Daoy (cell line): ENCODE measurements around the gene IL18R1. TPM values are rescaled to one million over a fixed set of nuclear protein-coding genes. Genes with fewer than 3 reads are reported as not detected.

Source experiments
- DNase-seq: peaks from one replicate; pipeline ENCODE4 v3.0.0-alpha.2; 2015; ENCODE audit warnings: low read depth
- total RNA-seq: library from RNA; depleted of rRNA; stranded (reverse); fragments of >200 nt; shearing (Covaris generic); gene quantifications from 2 replicates; pipeline ENCODE4 v1.2.3, GENCODE V29; 2014

Gene IL18R1
- total RNA-seq, 1 experiment from 2014 or later: 7.0 TPM

DNA sequence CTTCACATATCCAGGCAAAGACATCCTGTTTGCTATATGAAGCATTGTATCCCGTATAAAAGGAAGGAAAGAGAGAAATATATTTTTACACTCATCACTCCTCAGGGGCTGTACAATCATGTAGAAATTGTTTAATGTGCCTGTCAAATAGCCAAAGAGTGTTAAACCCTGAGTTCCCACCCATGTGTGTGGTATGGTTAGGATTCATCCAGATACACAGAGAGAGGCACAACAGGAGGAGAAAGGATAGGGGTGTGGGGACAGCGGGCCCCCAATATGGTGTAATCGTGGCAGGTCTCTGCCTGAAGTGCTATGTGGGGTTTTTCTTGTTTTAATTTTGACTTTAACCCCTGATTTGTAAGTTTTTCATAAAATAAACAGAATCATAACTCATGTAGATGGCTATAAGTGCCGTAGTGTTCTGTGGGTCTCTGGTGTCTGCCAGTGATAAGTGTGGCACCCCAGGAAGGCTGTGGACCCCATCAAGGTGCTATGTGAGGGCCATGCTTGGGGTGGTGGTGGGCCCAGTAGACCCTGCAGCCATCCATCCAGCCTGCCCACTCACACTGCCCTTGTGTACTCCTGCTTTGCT, 10.2 kb upstream of the IL18R1 start:
- DNase-seq: no peak

GRCh38 chr2:102346381-102347130, 9.0 kb upstream of the IL18R1 start:
- no peak for DNase-seq

- DNase-seq: no peak
Measured at GRCh38 chr2:102350137-102350793, 5.3 kb upstream of the IL18R1 start.

- no peak for DNase-seq
Measured at GRCh38 chr2:102356381-102356712, 751 bp downstream of the IL18R1 start.

GRCh38 chr2:102356741-102357140, 1.1 kb downstream of the IL18R1 start:
- DNase-seq: no peak

- no peak for DNase-seq
Measured at GRCh38 chr2:102357937-102358336, 2.3 kb downstream of the IL18R1 start.

DNA sequence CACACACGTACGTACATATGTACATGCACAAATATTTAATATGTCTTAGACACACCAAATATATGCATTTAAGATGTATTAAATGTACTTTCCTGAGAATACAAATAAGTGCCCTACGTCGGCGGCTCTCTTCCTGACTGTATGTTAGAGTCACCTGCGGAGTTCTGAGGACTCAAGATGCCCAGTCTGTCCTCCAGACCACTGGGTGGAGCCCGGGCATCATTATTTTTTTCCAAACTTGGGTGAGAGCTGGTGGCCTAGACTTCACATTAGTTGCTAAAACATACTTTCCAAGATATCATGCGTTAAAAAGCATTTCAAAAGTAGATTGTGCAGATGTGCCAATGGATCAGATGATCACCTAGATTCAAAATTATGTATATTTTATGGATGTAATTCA, 2.9 kb downstream of the IL18R1 start:
- no peak for DNase-seq

DNA sequence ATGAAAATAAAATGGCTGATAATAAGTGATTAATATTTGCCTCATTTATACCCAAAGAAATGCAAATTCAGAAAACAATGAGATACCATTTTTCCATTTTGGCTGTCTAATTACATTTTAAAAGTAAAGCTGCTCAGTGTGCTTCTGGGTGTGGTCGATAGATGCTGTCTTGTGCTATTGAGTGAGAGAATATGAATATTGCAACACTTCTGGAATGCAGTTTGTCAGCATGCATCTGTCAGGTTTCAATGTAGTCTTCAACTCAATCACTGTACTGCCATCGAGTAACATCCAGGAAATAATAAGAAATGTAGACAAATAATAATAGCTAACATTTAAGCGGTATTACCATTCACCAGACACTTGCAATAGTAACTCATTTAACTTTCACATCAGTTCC, 3.9 kb downstream of the IL18R1 start:
- DNase-seq: no peak

DNA sequence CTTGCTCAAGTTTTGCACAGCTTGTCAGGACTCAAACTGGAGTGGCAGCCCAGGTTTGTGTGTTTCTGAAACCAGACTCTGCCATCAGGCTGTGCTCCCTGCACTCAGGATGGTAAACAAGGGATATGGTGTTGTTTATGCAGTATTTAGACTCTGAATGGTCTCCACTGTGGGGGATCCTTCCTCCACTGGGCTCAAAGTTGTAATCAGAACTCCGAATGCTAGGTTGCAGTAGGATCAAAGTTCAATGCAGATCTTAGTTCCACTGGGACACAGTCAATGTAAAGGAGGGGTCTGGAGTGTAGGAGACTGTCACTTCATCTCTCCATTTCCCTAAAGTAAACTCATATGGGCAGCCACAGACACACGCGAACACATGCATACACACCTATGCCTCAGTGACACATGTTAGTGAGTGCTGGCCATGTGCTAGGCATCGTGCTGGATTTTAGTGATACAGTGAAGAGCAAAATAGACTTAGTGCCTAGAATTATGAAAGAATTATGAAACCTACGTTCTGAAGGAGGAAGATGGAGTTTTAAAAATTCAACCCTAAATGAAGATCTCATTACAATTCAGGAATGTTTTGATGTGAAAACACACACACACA, 6.1 kb downstream of the IL18R1 start:
- no peak for DNase-seq

- DNase-seq: no peak
Measured at GRCh38 chr2:102365763-102366162, 10.2 kb downstream of the IL18R1 start.

DNA sequence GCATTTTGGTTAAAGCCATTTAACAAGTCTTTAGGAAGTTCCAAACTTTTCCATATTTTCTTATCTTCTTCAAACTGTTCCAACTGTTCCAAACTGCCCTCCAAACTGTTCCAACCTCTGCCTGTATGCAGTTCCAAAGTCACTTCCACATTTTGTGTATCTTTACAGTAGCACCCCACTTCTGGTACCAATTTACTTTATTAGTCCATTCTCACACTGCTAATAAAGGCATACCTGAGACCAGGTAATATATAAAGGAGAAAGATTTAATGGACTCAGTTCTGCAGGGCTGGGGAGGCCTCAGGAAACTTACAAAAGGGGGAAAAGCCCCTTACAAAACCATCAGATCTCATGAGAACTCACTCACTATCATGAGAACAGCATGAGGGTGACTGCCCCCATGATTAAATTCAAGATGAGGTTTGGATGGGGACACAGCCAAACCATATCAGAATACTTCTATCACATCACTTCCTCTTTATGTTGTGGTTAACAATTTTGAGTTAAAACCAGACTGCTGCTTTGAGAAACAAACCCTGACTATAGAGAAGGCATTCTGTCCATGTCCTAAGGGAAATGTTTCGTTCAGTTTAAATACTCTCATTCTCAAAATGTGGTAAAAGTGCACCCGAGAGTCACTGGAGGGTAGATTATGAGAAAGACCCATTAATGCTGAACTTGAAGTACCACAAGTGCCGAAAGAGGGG, 11.0 kb downstream of the IL18R1 start:
- no peak for DNase-seq

DNA sequence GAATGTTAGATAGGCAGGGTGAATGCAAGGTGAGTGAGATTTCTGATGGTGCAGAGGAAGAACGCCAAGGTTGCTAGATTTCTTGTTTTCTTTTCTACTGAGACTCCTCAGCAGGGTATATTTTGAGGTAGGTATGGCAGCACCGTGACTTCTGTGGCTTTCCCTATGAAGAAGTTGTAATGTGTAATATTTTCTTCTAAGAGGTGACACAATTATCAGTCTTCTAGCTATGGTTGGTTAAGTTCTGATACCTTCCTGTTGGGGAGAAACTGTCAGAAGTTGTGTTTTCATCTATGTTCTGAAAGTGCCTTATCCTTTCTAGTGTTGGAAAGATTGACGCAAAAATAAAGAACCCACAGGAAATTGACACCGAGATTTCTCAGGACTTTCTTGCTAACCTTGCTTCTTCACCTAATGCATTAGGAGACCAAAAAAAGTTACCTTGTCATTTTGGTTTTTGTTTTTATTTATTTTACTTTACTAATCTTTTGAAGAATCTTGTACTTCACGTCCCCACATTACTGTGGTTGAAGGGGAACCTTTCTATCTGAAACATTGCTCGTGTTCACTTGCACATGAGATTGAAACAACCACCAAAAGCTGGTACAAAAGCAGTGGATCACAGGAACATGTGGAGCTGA, 11.9 kb downstream of the IL18R1 start:
- DNase-seq: no peak

DNA sequence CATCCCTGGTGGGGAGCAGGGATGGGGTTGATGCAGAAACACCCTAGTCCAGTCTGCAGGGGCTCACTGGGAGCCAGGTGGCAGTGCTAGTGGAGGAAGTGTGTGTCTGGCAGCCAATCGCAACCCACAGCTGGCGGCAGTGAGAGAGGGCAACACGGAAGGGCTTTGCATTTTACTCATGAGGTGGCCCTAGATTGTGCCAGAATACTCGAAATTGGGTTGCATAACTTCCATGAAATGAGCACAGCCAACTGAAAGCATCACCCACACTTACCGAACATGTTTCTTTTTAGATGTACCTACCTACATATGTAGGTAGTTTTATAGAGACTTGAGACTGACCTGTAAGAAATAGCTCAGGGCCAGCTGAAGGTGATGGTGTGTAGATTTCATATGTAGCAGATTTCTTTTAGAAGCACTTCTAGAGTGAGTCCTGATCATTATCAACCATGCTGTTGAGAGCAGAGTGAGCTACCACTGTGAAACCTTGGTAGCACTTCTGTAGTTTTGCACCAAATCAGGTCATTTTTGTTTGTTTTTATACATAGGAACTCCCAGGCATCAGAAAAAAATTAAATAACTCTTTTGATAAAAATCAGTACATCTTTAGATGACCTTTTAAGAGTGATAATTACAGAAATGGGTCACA, 13.0 kb downstream of the IL18R1 start:
- DNase-seq: no peak

GRCh38 chr2:102369866-102370265, 14.3 kb downstream of the IL18R1 start:
- no peak for DNase-seq

DNA sequence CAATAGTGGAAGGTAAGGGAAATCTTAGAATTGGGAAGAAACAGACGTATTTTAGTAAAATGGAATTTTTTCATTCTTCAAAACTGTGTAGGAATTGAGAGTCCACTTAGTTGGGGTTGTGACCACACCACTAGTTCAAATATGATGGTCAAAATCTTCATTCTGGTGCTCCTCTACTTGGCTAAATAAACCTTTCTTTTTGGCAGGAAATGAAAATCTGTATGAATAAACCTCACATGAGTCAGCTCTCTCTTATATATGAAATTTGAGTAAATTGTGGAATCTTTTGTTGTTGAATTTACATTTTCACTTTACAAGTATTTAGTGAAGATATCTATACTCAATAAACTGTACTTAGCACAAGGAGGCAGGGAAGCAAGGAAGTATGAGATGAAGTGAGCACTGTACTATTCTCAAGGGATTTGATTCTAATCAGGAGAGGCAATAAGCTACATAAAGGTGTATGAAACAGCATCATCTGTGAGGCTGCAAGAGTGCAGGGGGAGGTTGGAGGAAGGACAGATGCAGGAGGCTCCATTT, 20.5 kb downstream of the IL18R1 start:
- no peak for DNase-seq

GRCh38 chr2:102383722-102384121, 28.1 kb downstream of the IL18R1 start:
- DNase-seq: no peak

DNA sequence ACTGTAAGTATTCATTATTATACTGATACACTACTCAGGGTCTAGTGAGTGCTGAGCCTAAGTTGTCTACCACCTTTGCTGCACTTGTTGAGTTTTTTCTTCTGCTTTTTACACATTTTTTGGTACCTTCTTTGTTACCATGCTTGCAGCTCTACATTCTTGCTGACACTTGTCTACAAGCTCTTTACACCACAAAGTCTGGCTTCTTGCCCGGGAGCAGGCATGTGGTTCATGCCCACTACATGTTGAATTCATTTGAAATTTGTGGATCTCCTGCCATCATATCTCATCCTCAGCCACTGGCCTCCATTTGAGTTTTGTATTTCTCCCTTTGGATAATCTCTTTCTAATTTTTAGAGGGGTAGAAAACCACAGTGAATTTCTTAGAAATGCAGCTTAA, 29.9 kb downstream of the IL18R1 start:
- DNase-seq: no peak

DNA sequence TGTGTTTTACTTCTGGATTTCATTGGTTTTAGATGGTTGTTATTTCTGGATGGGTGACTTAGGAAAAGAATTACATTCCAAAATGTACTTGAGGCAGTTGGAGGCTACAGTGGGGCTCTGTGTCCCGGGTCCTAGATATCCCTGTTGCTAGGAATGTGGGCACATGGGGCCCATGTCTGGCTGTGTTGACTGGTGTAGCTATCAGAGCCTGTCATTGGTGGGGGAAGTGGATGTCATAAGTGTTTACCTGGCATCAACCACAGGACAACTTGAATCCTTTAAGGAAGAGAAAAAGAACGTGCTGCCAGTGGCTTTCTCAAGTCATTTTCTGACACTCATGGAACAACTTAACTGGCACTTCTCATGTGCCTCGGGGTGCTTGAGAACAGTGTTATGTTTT, 30.4 kb downstream of the IL18R1 start:
- no peak for DNase-seq

GRCh38 chr2:102386867-102387541, 31.4 kb downstream of the IL18R1 start:
- DNase-seq: no peak
